Mammary epithelial cell (primary cell): ENCODE measurements around the gene KRTCAP2.

Source experiments
- CTCF ChIP-seq, 2 donors: IDR thresholded peaks in 1 of 2; conservative IDR thresholded peaks in 1 of 2; 2 replicates each; pipeline ENCODE4 v1.5.1; 2011 to 2012; ENCODE audit warnings: inconsistent platforms in 2 of 2, low read length in 2 of 2, mild to moderate bottlenecking in 2 of 2, control low read depth in 1 of 2, low read depth in 1 of 2; ENCODE audit not compliant: insufficient read depth in 1 of 2; ENCODE audit errors: extremely low read depth in 1 of 2
- EZH2 ChIP-seq: IDR thresholded peaks from 2 replicates; pipeline ENCODE4 v1.6.1; 2012; ENCODE audit warnings: low read length, inconsistent platforms, borderline replicate concordance

- TF ChIP-seq CTCF (conservative IDR thresholded peaks at IDR 0.05 in 1 of 2, IDR thresholded peaks at IDR 0.05 in 1 of 2; ENCODE audit: extremely low read depth in 1 of 2, insufficient read depth in 1 of 2, low read depth in 1 of 2, low read length in 2 of 2) (no peak), EZH2 (no peak)
Measured at GRCh38 chr1:155200920-155201319, 27.8 kb upstream of the KRTCAP2 start.
